K562 (cell line): Measurements from ENCODE around the gene SRSF1. TPM values are rescaled to one million over a fixed set of nuclear protein-coding genes. Genes with fewer than 3 reads are reported as not detected.

Experiments used
- BACH1 ChIP-seq: fragments of 200-800 bp; sonication (Bioruptor generic); IDR thresholded peaks from 2 replicates; pipeline ENCODE4 v1.6.1; 2016; ENCODE audit warnings: missing genetic modification characterization, missing compliant biosample characterization
- EP400 ChIP-seq: fragments of 450-650 bp; IDR thresholded peaks from 2 replicates; pipeline ENCODE4 v1.6.1; 2017; ENCODE audit warnings: antibody characterized with exemption, mild to moderate bottlenecking, moderate library complexity
- MLLT1 ChIP-seq, 2 experiments: fragments of 450-650 bp; IDR thresholded peaks; 2 replicates each; pipeline ENCODE4 v1.6.1; 2016
- POLR2A ChIP-seq: fragments of 450-650 bp; conservative IDR thresholded peaks from 2 replicates; pipeline ENCODE4 v1.6.1; 2016
- THAP7 ChIP-seq: fragments of 250-450 bp; sonication (Bioruptor Pico); IDR thresholded peaks from 2 replicates; pipeline ENCODE4 v1.5.0; 2021
- WHSC1 ChIP-seq: IDR thresholded peaks from one replicate; pipeline ENCODE4 v1.6.1; 2012; ENCODE audit warnings: low read length, control low read depth, inconsistent platforms
- ZBED1 ChIP-seq: IDR thresholded peaks from 2 replicates; pipeline ENCODE4 v1.6.1; 2014
- ZBTB11 ChIP-seq, 3 experiments: fragments of 200-800 bp in 1 of 3; fragments of 250-450 bp in 1 of 3; fragments of 450-650 bp in 1 of 3; sonication (Bioruptor Pico) in 1 of 3; sonication (Bioruptor generic) in 1 of 3; formaldehyde crosslinking in 1 of 3; IDR thresholded peaks; 2 replicates each; pipeline versions ENCODE4 v1.6.1 to v1.8.0; 2016 to 2022; ENCODE audit warnings: mild to moderate bottlenecking in 2 of 3, missing genetic modification characterization in 2 of 3, missing compliant biosample characterization in 1 of 3, moderate library complexity in 1 of 3
- ZFPM2 ChIP-seq: fragments of 250-450 bp; sonication (Bioruptor Pico); IDR thresholded peaks from 2 replicates; pipeline ENCODE4 v1.5.1; 2022; ENCODE audit warnings: mild to moderate bottlenecking
- ZNF184 ChIP-seq: sonication (generic); formaldehyde crosslinking; IDR thresholded peaks from 2 replicates; pipeline ENCODE4 v1.5.0; 2020; ENCODE audit warnings: missing genetic modification reagents
- ZNF3 ChIP-seq: fragments of 250-450 bp; sonication (Bioruptor Pico); IDR thresholded peaks from 2 replicates; pipeline ENCODE4 v1.5.0; 2021; ENCODE audit warnings: mild to moderate bottlenecking, moderate library complexity
- polyA plus RNA-seq, 8 experiments: library from polyadenylated mRNA; depleted of rRNA in 4 of 8; stranded (reverse) in 5 of 8; unstranded in 3 of 8; fragments of >200 nt; fragmentation: Nextera tagmentation in 2 of 8; fragmentation: Illumina TruSeq in 1 of 8; extraction: Ambion mirVana in 2 of 8; extraction: Trizol in 1 of 8; gene quantifications; 2 replicates each; pipeline versions ENCODE4 v1.2.1 to v1.2.3, GENCODE V29; 2011 to 2014; ENCODE audit warnings: inconsistent platforms in 1 of 8, missing spikeins in 1 of 8
- total RNA-seq, 7 experiments: library from RNA; depleted of rRNA in 6 of 7; stranded (reverse); fragments of >200 nt in 6 of 7; fragmentation: Illumina TruSeq in 2 of 7; extraction: Trizol in 2 of 7; gene quantifications; 2 replicates each; pipeline versions ENCODE4 v1.2.1 to v1.2.3, GENCODE V29; 2011 to 2021; ENCODE audit warnings: low replicate concordance in 1 of 7
- TF ChIP-seq, protein P1 (sequence below): IDR thresholded peaks from 2 replicates; pipeline ENCODE4 v1.6.1; 2012; ENCODE audit warnings: low read depth, low read length, improper control_type of control experiment, borderline replicate concordance
- TF ChIP-seq, protein P2 (sequence below): sonication (generic); formaldehyde crosslinking; IDR thresholded peaks from 2 replicates; pipeline ENCODE4 v1.8.1; 2023; ENCODE audit warnings: mild to moderate bottlenecking, missing genetic modification reagents
- TF ChIP-seq, protein P3 (sequence below): sonication (generic); formaldehyde crosslinking; IDR thresholded peaks from 2 replicates; pipeline ENCODE4 v1.8.0; 2022; ENCODE audit warnings: mild to moderate bottlenecking, low read depth, missing genetic modification reagents
- TF ChIP-seq, protein P4 (sequence below): fragments of 450-650 bp; formaldehyde crosslinking; conservative IDR thresholded peaks from 2 replicates; pipeline ENCODE4 v1.4.0; 2022; ENCODE audit warnings: mild to moderate bottlenecking, missing genetic modification characterization

SRSF1 gene
- total and polyA plus RNA-seq, 9 of the 15 experiments (the other 6 are each of a cell fraction or from before 2014, with no cell fraction given): 77.8 to 559 (median 442) TPM

DNA sequence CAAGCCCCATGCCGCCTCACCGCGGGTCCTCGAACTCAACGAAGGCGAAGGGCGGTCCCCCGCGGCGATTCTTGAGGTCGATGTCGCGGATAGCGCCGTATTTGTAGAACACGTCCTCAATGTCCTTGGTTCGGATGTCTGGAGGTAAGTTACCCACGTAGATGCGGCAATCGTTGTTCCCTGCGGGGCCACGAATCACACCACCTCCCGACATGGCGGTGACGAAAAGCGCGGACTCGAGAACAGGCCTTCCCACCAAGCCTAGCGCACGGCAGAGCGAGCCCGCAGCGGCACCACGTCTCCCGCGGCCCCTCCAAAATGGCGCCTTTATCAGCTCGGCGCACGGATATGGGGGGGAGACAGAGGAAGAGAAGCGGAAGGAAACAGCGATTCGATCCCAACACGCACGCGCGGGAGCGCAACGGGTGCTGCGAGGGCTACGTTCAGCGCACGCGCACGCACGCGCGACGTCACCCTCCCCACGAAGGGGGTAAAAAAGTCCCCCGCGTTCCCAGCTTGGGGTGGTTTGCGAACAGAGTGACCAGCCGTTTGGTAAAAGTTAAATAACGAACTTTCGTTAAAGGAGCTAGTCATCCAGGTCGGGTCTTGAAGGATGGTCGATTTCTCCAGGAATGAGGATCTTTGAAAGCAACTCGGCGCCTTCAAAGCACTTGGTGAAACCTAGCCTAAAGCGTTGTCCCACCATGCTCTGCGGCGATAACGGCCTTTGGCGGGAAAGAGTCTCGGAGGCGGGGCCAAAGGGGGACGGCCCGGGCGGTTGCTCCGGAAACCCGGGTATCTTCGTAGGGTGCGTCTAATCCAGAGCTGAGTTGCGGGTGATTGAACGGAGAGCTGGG lies at the start of gene SRSF1 (continued):
- TF ChIP-seq ZBTB11 (CRISPR knock-in tag; IDR thresholded peaks at IDR 0.05) (peak in 2 of 3 experiments; percentile 32 to 43; a peak in 1 of 6 replicates), ZNF184 (CRISPR knock-in tag) (no peak), POLR2A (peak; percentile 98), EP400 (peak; percentile 98), ZBED1 (peak; percentile 17; the same call in 1 of the 2 replicates), BACH1 (tag) (no peak), ZNF3 (no peak), MLLT1 (IDR thresholded peaks at IDR 0.05) (peak in 1 of 2 experiments; percentile 84; a peak in 2 of 4 replicates), ZFPM2 (CRISPR knock-in tag) (no peak), THAP7 (CRISPR knock-in tag) (no peak), WHSC1 (no peak)
- TF ChIP-seq, protein P1, sequence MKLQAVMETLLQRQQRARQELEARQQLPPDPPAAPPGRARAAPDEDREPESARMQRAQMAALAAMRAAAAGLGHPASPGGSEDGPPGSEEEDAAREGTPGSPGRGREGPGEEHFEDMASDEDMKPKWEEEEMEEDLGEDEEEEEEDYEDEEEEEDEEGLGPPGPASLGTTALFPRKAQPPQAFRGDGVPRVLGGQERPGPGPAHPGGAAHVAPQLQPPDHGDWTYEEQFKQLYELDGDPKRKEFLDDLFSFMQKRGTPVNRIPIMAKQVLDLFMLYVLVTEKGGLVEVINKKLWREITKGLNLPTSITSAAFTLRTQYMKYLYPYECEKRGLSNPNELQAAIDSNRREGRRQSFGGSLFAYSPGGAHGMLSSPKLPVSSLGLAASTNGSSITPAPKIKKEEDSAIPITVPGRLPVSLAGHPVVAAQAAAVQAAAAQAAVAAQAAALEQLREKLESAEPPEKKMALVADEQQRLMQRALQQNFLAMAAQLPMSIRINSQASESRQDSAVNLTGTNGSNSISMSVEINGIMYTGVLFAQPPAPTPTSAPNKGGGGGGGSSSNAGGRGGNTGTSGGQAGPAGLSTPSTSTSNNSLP: no peak
- TF ChIP-seq, protein P2, sequence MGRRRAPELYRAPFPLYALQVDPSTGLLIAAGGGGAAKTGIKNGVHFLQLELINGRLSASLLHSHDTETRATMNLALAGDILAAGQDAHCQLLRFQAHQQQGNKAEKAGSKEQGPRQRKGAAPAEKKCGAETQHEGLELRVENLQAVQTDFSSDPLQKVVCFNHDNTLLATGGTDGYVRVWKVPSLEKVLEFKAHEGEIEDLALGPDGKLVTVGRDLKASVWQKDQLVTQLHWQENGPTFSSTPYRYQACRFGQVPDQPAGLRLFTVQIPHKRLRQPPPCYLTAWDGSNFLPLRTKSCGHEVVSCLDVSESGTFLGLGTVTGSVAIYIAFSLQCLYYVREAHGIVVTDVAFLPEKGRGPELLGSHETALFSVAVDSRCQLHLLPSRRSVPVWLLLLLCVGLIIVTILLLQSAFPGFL (CRISPR knock-in tag): 0 out of 2 replicates have a peak, but pooled peaks have one; percentile 54
- TF ChIP-seq, protein P3, sequence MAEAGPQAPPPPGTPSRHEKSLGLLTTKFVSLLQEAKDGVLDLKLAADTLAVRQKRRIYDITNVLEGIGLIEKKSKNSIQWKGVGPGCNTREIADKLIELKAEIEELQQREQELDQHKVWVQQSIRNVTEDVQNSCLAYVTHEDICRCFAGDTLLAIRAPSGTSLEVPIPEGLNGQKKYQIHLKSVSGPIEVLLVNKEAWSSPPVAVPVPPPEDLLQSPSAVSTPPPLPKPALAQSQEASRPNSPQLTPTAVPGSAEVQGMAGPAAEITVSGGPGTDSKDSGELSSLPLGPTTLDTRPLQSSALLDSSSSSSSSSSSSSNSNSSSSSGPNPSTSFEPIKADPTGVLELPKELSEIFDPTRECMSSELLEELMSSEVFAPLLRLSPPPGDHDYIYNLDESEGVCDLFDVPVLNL (CRISPR knock-in tag): peak; percentile 95
- TF ChIP-seq, protein P4, sequence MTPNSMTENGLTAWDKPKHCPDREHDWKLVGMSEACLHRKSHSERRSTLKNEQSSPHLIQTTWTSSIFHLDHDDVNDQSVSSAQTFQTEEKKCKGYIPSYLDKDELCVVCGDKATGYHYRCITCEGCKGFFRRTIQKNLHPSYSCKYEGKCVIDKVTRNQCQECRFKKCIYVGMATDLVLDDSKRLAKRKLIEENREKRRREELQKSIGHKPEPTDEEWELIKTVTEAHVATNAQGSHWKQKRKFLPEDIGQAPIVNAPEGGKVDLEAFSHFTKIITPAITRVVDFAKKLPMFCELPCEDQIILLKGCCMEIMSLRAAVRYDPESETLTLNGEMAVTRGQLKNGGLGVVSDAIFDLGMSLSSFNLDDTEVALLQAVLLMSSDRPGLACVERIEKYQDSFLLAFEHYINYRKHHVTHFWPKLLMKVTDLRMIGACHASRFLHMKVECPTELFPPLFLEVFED: 0 out of 2 replicates have a peak, but pooled peaks have one; percentile 52
